GM12872 (cell line): ENCODE measurements around the gene SYCP3.

Source experiments
- TF ChIP-seq, protein P1 (sequence below): IDR thresholded peaks from 3 replicates; pipeline ENCODE4 v1.5.1; 2011; ENCODE audit warnings: low read depth, mild to moderate bottlenecking, low read length, moderate library complexity; ENCODE audit not compliant: insufficient read depth

Gene SYCP3

DNA sequence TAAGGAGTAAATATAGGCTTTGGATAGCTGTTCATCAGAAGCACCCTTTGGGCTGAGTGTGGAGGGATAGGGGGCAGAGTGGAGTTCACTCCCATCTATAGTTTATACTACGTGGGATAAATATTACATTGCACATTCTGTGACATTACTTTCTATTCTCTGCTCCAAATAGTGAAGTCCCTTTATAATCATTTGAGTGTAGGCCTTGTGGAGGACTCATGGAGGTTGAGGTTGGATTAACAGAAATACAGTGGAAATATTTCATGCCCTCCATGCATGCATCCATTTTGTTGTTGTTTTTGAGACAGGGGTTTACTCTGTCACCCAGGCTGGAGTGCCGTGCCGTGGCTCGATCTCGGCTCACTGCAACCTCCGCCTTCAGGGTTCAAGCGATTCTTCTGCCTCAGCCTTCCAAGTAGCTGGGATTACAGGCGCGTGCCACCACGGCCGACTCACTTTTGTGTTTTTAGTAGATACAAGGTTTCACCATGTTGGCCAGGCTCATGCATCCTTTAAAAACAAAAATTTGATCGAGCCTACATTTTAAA, 40.4 kb downstream of the SYCP3 start:
- TF ChIP-seq, protein P1, sequence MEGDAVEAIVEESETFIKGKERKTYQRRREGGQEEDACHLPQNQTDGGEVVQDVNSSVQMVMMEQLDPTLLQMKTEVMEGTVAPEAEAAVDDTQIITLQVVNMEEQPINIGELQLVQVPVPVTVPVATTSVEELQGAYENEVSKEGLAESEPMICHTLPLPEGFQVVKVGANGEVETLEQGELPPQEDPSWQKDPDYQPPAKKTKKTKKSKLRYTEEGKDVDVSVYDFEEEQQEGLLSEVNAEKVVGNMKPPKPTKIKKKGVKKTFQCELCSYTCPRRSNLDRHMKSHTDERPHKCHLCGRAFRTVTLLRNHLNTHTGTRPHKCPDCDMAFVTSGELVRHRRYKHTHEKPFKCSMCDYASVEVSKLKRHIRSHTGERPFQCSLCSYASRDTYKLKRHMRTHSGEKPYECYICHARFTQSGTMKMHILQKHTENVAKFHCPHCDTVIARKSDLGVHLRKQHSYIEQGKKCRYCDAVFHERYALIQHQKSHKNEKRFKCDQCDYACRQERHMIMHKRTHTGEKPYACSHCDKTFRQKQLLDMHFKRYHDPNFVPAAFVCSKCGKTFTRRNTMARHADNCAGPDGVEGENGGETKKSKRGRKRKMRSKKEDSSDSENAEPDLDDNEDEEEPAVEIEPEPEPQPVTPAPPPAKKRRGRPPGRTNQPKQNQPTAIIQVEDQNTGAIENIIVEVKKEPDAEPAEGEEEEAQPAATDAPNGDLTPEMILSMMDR, result peak; percentile 28; the same call in 1 of the 3 replicates

DNA sequence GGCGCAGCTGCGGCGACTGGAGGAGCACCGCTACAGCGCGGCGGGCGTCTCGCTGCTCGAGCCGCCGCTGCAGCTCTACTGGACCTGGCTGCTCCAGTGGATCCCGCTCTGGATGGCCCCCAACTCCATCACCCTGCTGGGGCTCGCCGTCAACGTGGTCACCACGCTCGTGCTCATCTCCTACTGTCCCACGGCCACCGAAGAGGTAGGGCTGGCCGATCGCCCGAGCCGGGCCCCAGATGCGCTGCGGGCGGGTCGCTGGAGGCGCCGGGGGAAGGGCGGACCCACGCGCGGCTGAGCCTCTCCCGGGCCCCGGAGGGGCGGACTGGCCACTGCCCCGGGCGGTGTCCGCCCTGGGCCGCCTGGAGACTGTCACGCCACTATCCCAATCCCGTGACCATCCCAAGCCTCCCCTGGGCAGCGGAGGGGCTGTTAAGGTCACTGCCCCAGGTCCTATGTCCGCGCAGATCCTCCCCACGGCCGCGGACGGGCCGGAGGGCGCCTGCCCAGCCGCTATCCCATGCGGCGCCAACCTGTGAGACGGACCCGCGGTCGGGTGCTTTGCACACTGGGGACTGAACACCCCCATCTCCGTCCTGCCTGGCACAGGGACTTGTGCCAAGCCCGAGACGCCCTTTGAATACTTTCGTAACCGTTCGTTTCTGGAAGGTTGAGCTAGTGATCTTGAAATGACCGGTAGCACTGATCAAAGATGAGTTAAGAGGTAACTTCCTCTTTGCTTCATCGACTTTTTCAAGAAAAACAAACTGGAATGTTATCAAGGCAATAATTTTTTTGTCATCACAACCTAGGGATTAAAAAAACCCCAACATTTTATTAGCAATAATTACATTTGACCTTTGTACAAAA, 41.1 kb downstream of the SYCP3 start:
- TF ChIP-seq, protein P1, result no peak

DNA sequence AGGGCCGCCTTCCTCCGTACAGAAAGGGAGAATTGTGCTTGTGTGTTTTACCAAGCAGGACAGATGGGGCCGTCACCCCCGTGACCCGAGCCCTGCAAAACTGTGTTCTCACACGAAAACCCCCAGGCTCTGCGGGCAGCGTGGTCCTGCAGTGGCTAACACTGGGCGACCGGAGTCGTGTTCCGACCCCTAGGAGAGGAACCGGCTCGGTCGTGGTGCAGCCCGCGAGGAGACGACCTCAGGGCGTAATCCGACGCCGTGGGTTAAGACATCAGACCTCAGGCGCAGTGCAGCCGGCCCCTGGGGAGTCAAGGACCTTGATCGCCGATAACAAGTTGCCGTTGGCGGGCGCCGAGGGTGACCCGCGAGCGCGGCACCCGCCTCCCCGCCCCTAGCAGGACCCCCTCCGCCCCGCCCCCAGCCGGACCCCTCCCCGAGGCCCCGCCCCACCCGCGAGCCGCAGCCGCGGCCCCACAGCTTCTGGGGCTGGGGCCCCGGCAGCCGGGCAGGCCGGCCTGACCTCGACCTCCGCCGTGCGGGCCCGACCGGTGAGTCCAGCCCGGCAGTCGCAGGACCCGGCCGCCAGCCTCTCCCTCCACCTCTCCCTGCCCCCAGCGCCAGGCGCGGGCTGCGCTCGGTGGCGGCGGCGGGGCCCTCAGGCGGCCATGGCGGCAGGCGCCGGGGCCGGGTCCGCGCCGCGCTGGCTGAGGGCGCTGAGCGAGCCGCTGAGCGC, 41.9 kb downstream of the SYCP3 start, which contains the start of gene CHPT1:
Gene CHPT1 (plus strand): TSS at position 444 of the 733 bp plus-strand sequence. CDS start 222 bp downstream, at position 666.
- TF ChIP-seq, protein P1, result no peak

DNA sequence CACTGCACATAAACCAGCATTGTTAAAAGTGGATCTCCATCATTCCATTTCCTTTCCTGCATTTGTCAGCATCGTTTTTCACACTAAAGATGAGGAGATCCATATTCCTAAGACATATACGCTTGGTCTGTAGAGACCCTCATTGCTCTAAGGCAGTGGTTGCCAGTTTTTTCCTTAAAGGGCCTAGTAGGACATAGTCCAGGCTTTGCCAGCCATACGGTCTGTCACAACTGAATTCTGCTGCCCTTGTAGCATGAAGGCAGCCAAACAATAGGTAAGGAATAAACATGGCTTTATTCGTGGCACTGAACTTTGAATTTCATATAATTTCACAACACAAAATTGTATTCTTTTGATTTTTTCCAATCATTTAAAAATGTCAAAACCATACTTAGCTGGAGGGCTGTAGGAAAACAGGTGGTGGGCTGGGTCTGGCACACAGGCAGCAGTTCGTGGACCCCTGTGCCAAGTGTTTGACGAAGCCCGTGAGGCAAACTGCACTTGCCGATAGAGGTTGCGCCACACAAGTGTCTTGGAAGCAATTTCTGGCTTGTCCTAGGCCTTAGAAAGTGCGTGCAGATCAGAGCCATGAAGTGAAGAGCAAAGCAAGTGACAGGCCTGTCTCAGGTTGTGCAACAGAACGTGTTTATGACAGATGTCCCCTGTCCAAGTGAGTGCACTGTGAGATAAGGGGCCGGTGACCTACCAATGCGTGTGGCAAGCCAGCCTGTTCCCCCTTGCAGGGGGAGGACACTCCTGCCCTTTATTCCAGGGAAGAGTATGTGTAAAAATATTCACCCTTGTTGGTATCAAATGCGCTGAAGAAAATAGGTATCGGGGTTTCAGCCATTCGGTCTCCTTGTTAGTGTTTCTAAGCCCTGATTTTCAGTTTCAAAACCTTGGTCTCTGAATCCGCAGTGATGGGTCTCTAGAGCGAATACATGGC, 42.7 kb downstream of the SYCP3 start:
- TF ChIP-seq, protein P1, result no peak

DNA sequence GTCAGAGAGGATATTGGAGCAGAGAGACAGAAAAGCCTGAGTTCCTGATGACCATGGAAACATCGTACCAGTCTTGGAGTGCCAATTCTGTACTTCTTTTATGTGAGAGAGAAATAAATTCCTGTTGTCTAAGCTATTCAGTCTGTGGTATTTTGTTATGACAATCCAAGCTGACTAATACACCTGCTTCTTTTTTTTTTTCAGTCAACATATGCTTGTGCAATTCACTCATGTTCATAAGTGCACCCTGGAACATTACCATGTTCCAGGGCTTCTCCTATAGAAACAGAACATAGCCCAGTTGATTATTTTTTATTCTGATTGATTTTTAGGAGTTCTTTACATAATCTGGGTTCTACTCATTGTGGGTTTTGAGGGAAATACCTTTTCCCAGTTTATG, 43.6 kb downstream of the SYCP3 start:
- TF ChIP-seq, protein P1, result no peak

DNA sequence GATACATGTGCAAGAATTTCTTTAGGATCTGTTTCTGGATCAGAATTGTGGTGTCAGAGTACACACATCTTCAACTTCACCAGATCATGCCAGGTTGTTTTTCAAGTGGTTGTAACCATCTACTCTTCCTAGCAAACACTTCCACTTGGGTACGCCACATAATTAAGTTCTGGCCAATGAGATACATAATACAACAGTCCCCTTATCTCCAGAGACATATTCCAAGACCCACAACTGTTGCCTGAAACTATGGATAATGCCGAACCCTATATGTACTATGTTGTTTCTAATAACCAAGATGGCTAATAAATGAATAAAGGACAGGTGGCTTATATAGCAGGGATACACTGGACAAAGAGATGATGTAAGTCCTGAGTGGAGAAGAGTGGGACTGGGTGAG, 44.3 kb downstream of the SYCP3 start:
- TF ChIP-seq, protein P1, result no peak
